Astrocyte of the cerebellum (primary cell): ENCODE results near the gene AFG1L.

Experiments
- DNase-seq: peaks from one replicate; pipeline ENCODE4 v3.0.0-alpha.2; 2011; ENCODE audit warnings: low read depth
- H3K4me3 ChIP-seq: 2 replicates; pipeline ENCODE4 v1.5.1; 2011; ENCODE audit warnings: mild to moderate bottlenecking, low read depth, low read length, moderate library complexity
- CTCF ChIP-seq: IDR thresholded peaks from 2 replicates; pipeline ENCODE4 v1.5.1; 2012; ENCODE audit warnings: low read length, low read depth, moderate library complexity, mild to moderate bottlenecking; ENCODE audit errors: missing control alignments
- in situ Hi-C: cut with HindIII; loops from 2 replicates; pipeline ENCODE4 v1.10.0; 2017; ENCODE audit warnings: low sequenced_read_pairs

Gene AFG1L

GRCh38 chr6:108564178-108564577 lies 269.3 kb downstream of the AFG1L start:
- in situ Hi-C loops = no loop called here
- TF ChIP-seq CTCF = no peak
- peak overlapping the region; percentile 93 for H3K4me3 ChIP-seq
- DNase-seq = peak; percentile 93

- DNase-seq = no peak
- no peak overlapping the region for H3K4me3 ChIP-seq
- in situ Hi-C loops = loop anchor here (5.0 kb wide), 1 partner anchor 217 kb away; no protein-coding TSS in a partner anchor
- no peak for TF ChIP-seq CTCF
Measured at GRCh38 chr6:108565091-108565766, 270.4 kb downstream of the AFG1L start.

- TF ChIP-seq CTCF = no peak
- DNase-seq = no peak
- in situ Hi-C loops = loop anchor here (5.0 kb wide), 1 partner anchor 216 kb away; no protein-coding TSS in a partner anchor
- no peak overlapping the region for H3K4me3 ChIP-seq
Measured at GRCh38 chr6:108565893-108566292, 271.0 kb downstream of the AFG1L start.

GRCh38 chr6:108566406-108566805 lies 271.6 kb downstream of the AFG1L start:
- in situ Hi-C loops = loop anchor here (5.0 kb wide), 1 partner anchor 216 kb away; no protein-coding TSS in a partner anchor
- no peak overlapping the region for H3K4me3 ChIP-seq
- no peak for DNase-seq
- no peak for TF ChIP-seq CTCF

- in situ Hi-C loops = loop anchor here (5.0 kb wide), 1 partner anchor 214 kb away; no protein-coding TSS in a partner anchor
- no peak for DNase-seq
Measured at GRCh38 chr6:108568101-108568500, 273.2 kb downstream of the AFG1L start.

More at GRCh38 chr6:108568101-108568500, 273.2 kb downstream of the AFG1L start:
- H3K4me3 ChIP-seq = no peak overlapping the region
- TF ChIP-seq CTCF = no peak
